ENCODE results near the gene SMIM20.

- TF ChIP-seq EP300 (IDR thresholded peaks at IDR 0.05; ENCODE audit: borderline replicate concordance) (no peak), RAD21 (IDR thresholded peaks at IDR 0.05; ENCODE audit: low read depth) (no peak), FOXM1 (IDR thresholded peaks at IDR 0.05; ENCODE audit: borderline replicate concordance, low read depth) (no peak), TCF12 (IDR thresholded peaks at IDR 0.05; ENCODE audit: low read depth) (no peak), TAF1 (IDR thresholded peaks at IDR 0.05; ENCODE audit: low read depth) (no peak), TEAD4 (IDR thresholded peaks at IDR 0.05) (no peak), EGR1 (IDR thresholded peaks at IDR 0.05) (no peak), YY1 (IDR thresholded peaks at IDR 0.05; ENCODE audit: low read depth) (no peak)
Measured at GRCh38 chr4:25965629-25966028, 51.6 kb downstream of the SMIM20 start.

All from Ishikawa (cell line).